Measurements from ENCODE around the gene ISY1. TPM values are rescaled to one million over a fixed set of nuclear protein-coding genes. Genes with fewer than 3 reads are reported as not detected.

The ISY1 gene
- total and polyA plus RNA-seq, 2 of the 4 experiments (the other 2 are of a cell fraction): 28.5 to 31.5 TPM

GRCh38 chr3:129173206-129173605 is 12.3 kb upstream of the ISY1 start:
- H4K20me1 ChIP-seq (ENCODE audit: insufficient read depth, low read length): peaks cover 80% of the 10 kb centered on the region
- H2AK5ac ChIP-seq (ENCODE audit: low read depth, low read length): no peak overlapping the region
- H2BK15ac ChIP-seq (ENCODE audit: low read depth, low read length): no peak overlapping the region
- BruUV-seq (replicated peaks): no TSS peak
- H3K9ac ChIP-seq (ENCODE audit: low read depth, low read length): no peak overlapping the region
- no peak overlapping the region for H2BK5ac ChIP-seq (ENCODE audit: low read depth, low read length, poor library complexity, severe bottlenecking)
- H2AFZ ChIP-seq (replicated peaks; ENCODE audit: low read length, poor library complexity): no peak overlapping the region
- H3K9me1 ChIP-seq (ENCODE audit: insufficient read depth, low read length): no peaks in the 10 kb centered on the region
- peaks cover 16 to 32% of the 10 kb centered on the region in 2 experiments for H3K79me1 ChIP-seq (ENCODE audit: low read depth in 1 of 2, low read length in 2 of 2)
- no peak overlapping the region for H3K4ac ChIP-seq (ENCODE audit: low read depth, low read length)
- no peak overlapping the region for H4K8ac ChIP-seq (ENCODE audit: low read depth in 2 of 2, low read length in 2 of 2)
- TF ChIP-seq CEBPB (IDR thresholded peaks at IDR 0.05; ENCODE audit: low read depth, low read length) (no peak), CHD1 (IDR thresholded peaks at IDR 0.05; ENCODE audit: low read depth, low read length) (no peak), RAD21 (IDR thresholded peaks at IDR 0.05; ENCODE audit: low read length) (no peak), RFX5 (IDR thresholded peaks at IDR 0.05; ENCODE audit: low read depth, low read length) (no peak), RCOR1 (IDR thresholded peaks at IDR 0.05; ENCODE audit: insufficient replicate concordance, low read length) (no peak), ELK1 (IDR thresholded peaks at IDR 0.05; ENCODE audit: borderline replicate concordance, low read depth, low read length) (no peak), POLR2A (IDR thresholded peaks at IDR 0.05; ENCODE audit: low read depth, low read length) (no peak), MXI1 (IDR thresholded peaks at IDR 0.05; ENCODE audit: borderline replicate concordance, low read depth, low read length) (no peak), BHLHE40 (IDR thresholded peaks at IDR 0.05; ENCODE audit: low read depth, low read length) (no peak), SMC3 (IDR thresholded peaks at IDR 0.05; ENCODE audit: low read depth, low read length) (no peak), MAFK (IDR thresholded peaks at IDR 0.05; ENCODE audit: low read depth, low read length) (no peak), USF2 (IDR thresholded peaks at IDR 0.05; ENCODE audit: low read depth, low read length) (no peak), FOS (IDR thresholded peaks at IDR 0.05; ENCODE audit: low read depth, low read length) (no peak)
- TF ChIP-seq, protein P1, sequence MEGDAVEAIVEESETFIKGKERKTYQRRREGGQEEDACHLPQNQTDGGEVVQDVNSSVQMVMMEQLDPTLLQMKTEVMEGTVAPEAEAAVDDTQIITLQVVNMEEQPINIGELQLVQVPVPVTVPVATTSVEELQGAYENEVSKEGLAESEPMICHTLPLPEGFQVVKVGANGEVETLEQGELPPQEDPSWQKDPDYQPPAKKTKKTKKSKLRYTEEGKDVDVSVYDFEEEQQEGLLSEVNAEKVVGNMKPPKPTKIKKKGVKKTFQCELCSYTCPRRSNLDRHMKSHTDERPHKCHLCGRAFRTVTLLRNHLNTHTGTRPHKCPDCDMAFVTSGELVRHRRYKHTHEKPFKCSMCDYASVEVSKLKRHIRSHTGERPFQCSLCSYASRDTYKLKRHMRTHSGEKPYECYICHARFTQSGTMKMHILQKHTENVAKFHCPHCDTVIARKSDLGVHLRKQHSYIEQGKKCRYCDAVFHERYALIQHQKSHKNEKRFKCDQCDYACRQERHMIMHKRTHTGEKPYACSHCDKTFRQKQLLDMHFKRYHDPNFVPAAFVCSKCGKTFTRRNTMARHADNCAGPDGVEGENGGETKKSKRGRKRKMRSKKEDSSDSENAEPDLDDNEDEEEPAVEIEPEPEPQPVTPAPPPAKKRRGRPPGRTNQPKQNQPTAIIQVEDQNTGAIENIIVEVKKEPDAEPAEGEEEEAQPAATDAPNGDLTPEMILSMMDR (conservative IDR thresholded peaks at IDR 0.05; ENCODE audit: low read depth, low read length): no peak
- no CpG with 5 or more reads among the region's 2 CpGs for WGBS, 2 experiments (ENCODE audit: extremely low coverage in 2 of 2, insufficient read length in 1 of 2)
- dilution Hi-C loops (cut with HindIII; ENCODE audit: low sequenced_read_pairs, unreplicated experiment) (no loop called here), intact Hi-C loops (cut with micrococcal nuclease) (no loop called here), in situ Hi-C loops (cut with MboI; ENCODE audit: low sequenced_read_pairs) (no loop called here)
- no peak overlapping the region for H3K4me3 ChIP-seq (ENCODE audit: insufficient read depth, low read depth, low read length)
- H3K9me3 ChIP-seq (ENCODE audit: control insufficient read depth, insufficient read depth, low read length): no peaks in the 10 kb centered on the region
- no peak overlapping the region for H3K4me2 ChIP-seq (ENCODE audit: low read depth, low read length)
- no peak overlapping the region for H3K14ac ChIP-seq (replicated peaks; ENCODE audit: low read depth, low read length)
- no peak overlapping the region for H3K56ac ChIP-seq (ENCODE audit: extremely low read depth, insufficient read depth, low read length)
- ATAC-seq (ENCODE audit: low read depth): no peak
- H4K91ac ChIP-seq (ENCODE audit: insufficient read depth, low read depth, low read length): no peak overlapping the region
- H2BK120ac ChIP-seq (ENCODE audit: low read depth, low read length): no peak overlapping the region
- no peak overlapping the region for H3K23ac ChIP-seq (ENCODE audit: low read depth, low read length)
- H3K18ac ChIP-seq (ENCODE audit: low read depth, low read length): no peak overlapping the region
- no peak overlapping the region for H2BK20ac ChIP-seq (ENCODE audit: low read depth, low read length)
- peaks cover 2% of the 10 kb centered on the region for H3K4me1 ChIP-seq (ENCODE audit: control insufficient read depth, insufficient read depth, low read length)
- H4K5ac ChIP-seq (ENCODE audit: low read depth, low read length): no peak overlapping the region
- H3K36me3 ChIP-seq (ENCODE audit: control insufficient read depth, insufficient read depth, low read length): peaks cover 19% of the 10 kb centered on the region
- DNase-seq: no peak
- ChIA-PET POLR2A (ENCODE audit: unreplicated experiment) (no interaction called here), CTCF (no interaction called here)
- no peak overlapping the region for H2AK9ac ChIP-seq (replicated peaks; ENCODE audit: low read depth, low read length, poor library complexity)
- no peaks in the 10 kb centered on the region for H3K27me3 ChIP-seq (ENCODE audit: control insufficient read depth, insufficient read depth, low read length)
- H3K27ac ChIP-seq (ENCODE audit: insufficient read depth, low read length): no peak overlapping the region
